Hematopoietic multipotent progenitor cell treated with erythropoietin and hydrocortisone succinate and interleukin-3 and kit ligand, for 4 days (in vitro differentiated cells): ENCODE data around the gene SETDB1.

Experiments
- DNase-seq: peaks from one replicate; pipeline ENCODE4 v3.0.0-alpha.2; 2015

Gene SETDB1

GRCh38 chr1:150931773-150932172, 5.6 kb downstream of the SETDB1 start:
- DNase-seq: peak; percentile 58

GRCh38 chr1:150944856-150945255, 18.7 kb downstream of the SETDB1 start:
- DNase-seq: no peak

GRCh38 chr1:150954708-150955107, 28.5 kb downstream of the SETDB1 start:
- DNase-seq: no peak

GRCh38 chr1:150955280-150955679, 29.1 kb downstream of the SETDB1 start:
- peak; percentile 57 for DNase-seq

- no peak for DNase-seq
These were observed 31.5 kb downstream of the SETDB1 start for GRCh38 chr1:150957666-150958065.

GRCh38 chr1:150960646-150961045, 34.5 kb downstream of the SETDB1 start:
- DNase-seq: no peak

- no peak for DNase-seq
These were observed 35.6 kb downstream of the SETDB1 start for GRCh38 chr1:150961756-150962155.

GRCh38 chr1:150963321-150964163, 37.4 kb downstream of the SETDB1 start:
- DNase-seq: no peak

- no peak for DNase-seq
These were observed 38.0 kb downstream of the SETDB1 start for GRCh38 chr1:150964164-150964489.

GRCh38 chr1:150965605-150966004, 39.4 kb downstream of the SETDB1 start:
- DNase-seq: no peak

GRCh38 chr1:150966011-150966410, 39.8 kb downstream of the SETDB1 start:
- DNase-seq: no peak

- no peak for DNase-seq
These were observed 41.8 kb downstream of the SETDB1 start for GRCh38 chr1:150967936-150968335.

- no peak for DNase-seq
These were observed 42.3 kb downstream of the SETDB1 start for GRCh38 chr1:150968491-150968890.

GRCh38 chr1:150969626-150970025, 43.5 kb downstream of the SETDB1 start:
- no peak for DNase-seq

- peak; percentile 48 for DNase-seq
These were observed 44.8 kb downstream of the SETDB1 start for GRCh38 chr1:150970808-150971582.

GRCh38 chr1:150971583-150972416, 45.6 kb downstream of the SETDB1 start:
- DNase-seq: peak; percentile 61

GRCh38 chr1:150972417-150972940, 46.3 kb downstream of the SETDB1 start:
- DNase-seq: no peak

- peak; percentile 57 for DNase-seq
These were observed 47.2 kb downstream of the SETDB1 start for GRCh38 chr1:150973258-150973835.

- peak; percentile 63 for DNase-seq
These were observed 47.8 kb downstream of the SETDB1 start for GRCh38 chr1:150973836-150974579.

- peak; percentile 94 for DNase-seq
These were observed 48.7 kb downstream of the SETDB1 start, which contains the start of gene CERS2 for GRCh38 chr1:150974580-150975478. Gene CERS2, minus strand, starts transcription at chr1:150974835. Its CDS starts 5,745 bp downstream, at chr1:150969090.

- DNase-seq: peak; percentile 44
These were observed 50.2 kb downstream of the SETDB1 start for GRCh38 chr1:150976401-150976821.
